Naive B cell (primary cell): Measurements from ENCODE around the gene SERPINH1. TPM values are rescaled to one million over a fixed set of nuclear protein-coding genes. Genes with fewer than 3 reads are reported as not detected.
A peak's percentile ranks its signal among the peaks of the same experiment; 100 is the strongest.

ENCODE experiments used
- ATAC-seq, 2 donors: fragments of 150-1000 bp; cut with Tn5 transposase; 2 replicates each; pipeline ENCODE4 v1.10.0; 2021; ENCODE audit warnings: low read depth in 2 of 2, mild to moderate bottlenecking in 2 of 2, moderate library complexity in 2 of 2
- DNase-seq: peaks from one replicate; pipeline ENCODE4 v3.0.0; 2022
- H3K27ac Mint-ChIP-seq, 6 donors: one replicate each; pipeline ENCODE4 v1.8.0; 2020 to 2022; ENCODE audit warnings: mild to moderate bottlenecking in 6 of 6, mixed read lengths in 6 of 6, moderate library complexity in 5 of 6, inconsistent platforms in 2 of 6
- H3K27me3 Mint-ChIP-seq, 3 donors: one replicate each; pipeline ENCODE4 v1.8.0; 2021 to 2022; ENCODE audit warnings: mixed read lengths in 3 of 3, mild to moderate bottlenecking in 1 of 3
- H3K36me3 Mint-ChIP-seq, 2 donors: one replicate each; pipeline ENCODE4 v1.8.0; 2020 to 2022; ENCODE audit warnings: mixed read lengths in 2 of 2, inconsistent platforms in 1 of 2, mild to moderate bottlenecking in 1 of 2
- H3K4me1 Mint-ChIP-seq, 3 donors: one replicate each; pipeline ENCODE4 v1.8.0; 2020 to 2022; ENCODE audit warnings: mixed read lengths in 3 of 3, inconsistent platforms in 1 of 3, mild to moderate bottlenecking in 1 of 3, moderate library complexity in 1 of 3
- H3K4me3 Mint-ChIP-seq, 8 donors: one replicate each; pipeline ENCODE4 v1.8.0; 2020 to 2022; ENCODE audit warnings: mild to moderate bottlenecking in 8 of 8, mixed read lengths in 8 of 8, moderate library complexity in 8 of 8, inconsistent platforms in 2 of 8
- H3K9me3 Mint-ChIP-seq, 7 donors: one replicate each; pipeline ENCODE4 v1.8.0; 2020 to 2022; ENCODE audit warnings: mixed read lengths in 7 of 7, mild to moderate bottlenecking in 5 of 7, inconsistent platforms in 2 of 7, moderate library complexity in 1 of 7
- polyA plus RNA-seq, 6 donors: library from polyadenylated mRNA; unstranded; fragments of 300-500 nt; fragmentation: Illumina TruSeq; gene quantifications; one replicate each; pipeline ENCODE4 v1.2.3, GENCODE V29; 2021; ENCODE audit warnings: low read depth in 6 of 6

SERPINH1 gene
- polyA plus RNA-seq, 6 donors from 2014 or later = 0.40 to 1.4 (median 0.85) TPM; not detected in 1

DNA sequence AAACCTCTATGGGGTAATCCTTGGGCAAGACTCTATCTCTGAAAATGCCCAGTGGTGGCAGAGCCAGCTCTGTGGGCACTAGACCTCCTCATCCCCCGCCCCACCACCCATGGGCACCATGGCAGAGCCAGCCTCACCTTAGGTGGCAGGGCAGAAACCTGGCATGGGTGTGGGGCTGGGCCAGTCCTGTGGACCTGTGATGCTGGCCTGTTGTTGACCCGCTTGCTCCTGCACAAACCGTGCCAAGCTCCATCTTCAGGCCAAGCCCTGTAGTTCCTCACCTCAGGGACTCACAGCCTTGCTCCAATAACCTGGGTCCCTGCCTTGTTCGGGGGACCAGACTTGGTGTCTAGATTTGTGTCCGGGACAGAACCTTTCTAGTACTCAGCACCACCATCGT is 8.9 kb upstream of the SERPINH1 start:
- Mint-ChIP-seq H3K4me3 (no peak overlapping the region), H3K27ac (no peak overlapping the region), H3K36me3 (no peaks in the 10 kb centered on the region), H3K4me1 (no peaks in the 10 kb centered on the region), H3K9me3 (peaks cover 0 to 3% (median 0%) of the 10 kb centered on the region in 7 donors), H3K27me3 (peaks cover 10 to 28% (median 24%) of the 10 kb centered on the region in 3 donors)
- ATAC-seq (no peak), DNase-seq (no peak)

DNA sequence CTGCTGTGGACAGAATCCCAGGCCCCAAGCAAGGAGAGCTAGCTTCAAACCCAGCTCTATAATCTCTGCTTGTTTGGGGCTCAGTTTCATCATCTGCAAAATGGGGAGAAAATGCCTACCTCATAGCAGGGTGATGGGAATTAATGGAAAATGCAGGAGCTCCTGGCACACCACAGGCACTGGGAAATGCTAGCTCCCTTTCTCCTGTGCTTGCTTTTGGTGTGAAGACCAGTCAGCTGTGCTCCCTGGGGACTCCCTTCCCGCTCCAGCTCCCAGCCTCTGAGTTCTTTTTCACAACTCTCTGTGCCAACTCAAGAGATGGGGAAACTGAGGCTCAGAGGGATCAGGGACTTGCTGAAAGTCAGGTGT is 8.2 kb upstream of the SERPINH1 start:
- DNase-seq (no peak), ATAC-seq (no peak)
- H3K9me3 Mint-ChIP-seq = peaks cover 0 to 3% (median 0%) of the 10 kb centered on the region in 7 donors
- H3K4me3 Mint-ChIP-seq = no peak overlapping the region
- no peaks in the 10 kb centered on the region for H3K36me3 Mint-ChIP-seq
- H3K27ac Mint-ChIP-seq = no peak overlapping the region
- no peaks in the 10 kb centered on the region for H3K4me1 Mint-ChIP-seq
- peaks cover 10 to 26% (median 23%) of the 10 kb centered on the region in 3 donors for H3K27me3 Mint-ChIP-seq

DNA sequence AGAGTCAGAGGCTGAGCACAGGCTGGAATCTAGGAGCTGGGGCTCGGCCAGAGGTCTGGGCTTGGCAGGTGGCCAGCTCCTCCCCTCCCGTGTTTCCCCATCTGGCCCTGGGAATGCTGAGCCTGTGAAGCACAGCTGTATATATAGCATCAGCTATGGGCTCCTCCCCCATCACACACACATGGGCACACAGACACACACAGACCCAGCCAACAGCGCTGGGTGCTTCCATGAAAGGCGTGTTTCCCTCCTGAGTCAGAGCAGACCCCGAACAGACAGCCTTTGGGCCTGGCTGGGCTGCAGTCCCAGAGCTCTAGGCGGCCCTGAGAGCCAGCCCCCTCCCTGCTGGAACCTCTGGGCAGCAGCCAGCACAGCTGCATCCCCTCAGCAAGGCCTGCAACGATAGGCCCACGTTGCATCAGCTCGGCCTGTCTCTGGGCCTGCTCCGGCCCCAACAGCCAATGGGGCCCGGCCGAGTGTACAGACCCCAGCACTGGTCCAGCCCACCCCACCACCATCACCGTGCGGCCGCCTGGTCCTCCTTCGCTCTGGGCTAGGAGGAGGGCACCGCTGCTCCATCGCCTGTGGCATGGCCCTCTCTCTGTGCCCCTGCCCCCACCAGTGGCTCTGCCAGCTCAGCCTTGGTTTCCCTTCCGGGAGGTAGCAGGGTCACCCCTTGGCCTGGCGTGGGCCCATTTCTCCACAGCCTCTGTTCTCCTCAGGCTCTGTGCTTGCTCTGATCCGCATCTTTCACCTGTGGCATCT is 7.6 kb upstream of the SERPINH1 start:
- Mint-ChIP-seq H3K27me3 (peaks cover 10 to 29% (median 26%) of the 10 kb centered on the region in 3 donors), H3K4me1 (peaks cover 0 to under 1% (median 0%) of the 10 kb centered on the region in 3 donors), H3K9me3 (no peaks in the 10 kb centered on the region), H3K4me3 (no peak overlapping the region), H3K36me3 (no peaks in the 10 kb centered on the region), H3K27ac (no peak overlapping the region)
- DNase-seq (no peak), ATAC-seq (no peak)

DNA sequence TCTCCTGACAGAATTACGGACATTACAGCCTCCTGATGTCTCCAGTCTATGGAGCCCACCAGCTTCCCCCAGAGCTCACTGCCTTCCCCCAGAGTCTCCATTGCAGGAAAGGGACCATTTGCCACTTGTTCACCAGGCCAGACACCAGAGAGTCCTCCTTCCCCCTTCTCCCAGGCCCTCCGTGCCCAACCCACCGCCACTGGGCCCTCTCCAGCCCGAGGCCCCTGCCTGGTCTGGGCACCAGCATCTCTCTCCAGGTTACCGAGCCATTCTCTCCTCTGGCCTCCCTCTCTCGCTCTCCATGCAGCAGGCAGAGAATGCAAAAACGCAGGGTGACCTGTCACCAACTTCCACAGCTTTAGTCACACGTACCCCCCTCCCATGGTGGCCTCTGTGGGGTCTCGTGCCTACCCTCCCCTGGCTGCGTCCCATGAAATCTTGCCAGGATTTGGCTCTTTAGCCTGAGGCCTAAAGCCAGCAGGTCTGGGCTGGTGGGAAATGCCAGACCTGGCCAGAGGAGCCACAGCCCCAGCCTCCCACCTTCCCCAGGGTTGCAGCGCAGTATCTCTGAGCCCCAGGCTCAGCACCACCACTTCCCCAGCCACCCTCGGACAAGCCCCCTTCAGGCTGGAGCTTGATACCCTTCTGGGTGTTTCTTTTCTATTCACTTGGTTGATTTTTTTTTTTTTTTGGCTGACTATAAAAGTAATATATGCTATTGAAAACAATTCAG is 6.8 kb upstream of the SERPINH1 start:
- Mint-ChIP-seq H3K36me3 (no peaks in the 10 kb centered on the region), H3K27me3 (peaks cover 10 to 34% (median 29%) of the 10 kb centered on the region in 3 donors), H3K27ac (no peak overlapping the region), H3K4me3 (no peak overlapping the region), H3K9me3 (no peaks in the 10 kb centered on the region), H3K4me1 (peaks cover 0 to 2% (median 0%) of the 10 kb centered on the region in 3 donors)
- ATAC-seq = no peak
- DNase-seq = no peak

DNA sequence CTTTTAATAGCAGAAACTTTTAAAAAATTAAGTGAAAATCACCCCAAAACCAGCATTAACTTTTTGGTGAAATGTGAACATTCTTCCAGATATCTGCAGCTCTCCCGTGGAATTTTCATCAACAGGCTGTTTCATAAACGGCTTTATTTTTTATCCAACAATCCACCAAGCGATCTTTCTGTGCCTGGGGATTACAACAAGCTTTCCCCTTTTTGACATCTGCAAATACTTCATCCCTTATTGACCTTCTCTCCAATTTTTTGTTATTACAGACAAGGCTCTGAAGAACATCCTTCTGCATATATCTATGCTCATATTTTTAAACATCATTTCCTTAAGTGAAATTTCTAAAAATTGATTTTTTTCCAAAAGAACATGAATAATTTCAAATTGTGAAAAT is 5.8 kb upstream of the SERPINH1 start:
- Mint-ChIP-seq H3K27me3 (peaks cover 10 to 34% (median 29%) of the 10 kb centered on the region in 3 donors), H3K4me1 (peaks cover 0 to 2% (median under 1%) of the 10 kb centered on the region in 3 donors), H3K4me3 (no peak overlapping the region), H3K9me3 (no peaks in the 10 kb centered on the region), H3K27ac (no peak overlapping the region), H3K36me3 (no peaks in the 10 kb centered on the region)
- DNase-seq (no peak), ATAC-seq (no peak)

DNA sequence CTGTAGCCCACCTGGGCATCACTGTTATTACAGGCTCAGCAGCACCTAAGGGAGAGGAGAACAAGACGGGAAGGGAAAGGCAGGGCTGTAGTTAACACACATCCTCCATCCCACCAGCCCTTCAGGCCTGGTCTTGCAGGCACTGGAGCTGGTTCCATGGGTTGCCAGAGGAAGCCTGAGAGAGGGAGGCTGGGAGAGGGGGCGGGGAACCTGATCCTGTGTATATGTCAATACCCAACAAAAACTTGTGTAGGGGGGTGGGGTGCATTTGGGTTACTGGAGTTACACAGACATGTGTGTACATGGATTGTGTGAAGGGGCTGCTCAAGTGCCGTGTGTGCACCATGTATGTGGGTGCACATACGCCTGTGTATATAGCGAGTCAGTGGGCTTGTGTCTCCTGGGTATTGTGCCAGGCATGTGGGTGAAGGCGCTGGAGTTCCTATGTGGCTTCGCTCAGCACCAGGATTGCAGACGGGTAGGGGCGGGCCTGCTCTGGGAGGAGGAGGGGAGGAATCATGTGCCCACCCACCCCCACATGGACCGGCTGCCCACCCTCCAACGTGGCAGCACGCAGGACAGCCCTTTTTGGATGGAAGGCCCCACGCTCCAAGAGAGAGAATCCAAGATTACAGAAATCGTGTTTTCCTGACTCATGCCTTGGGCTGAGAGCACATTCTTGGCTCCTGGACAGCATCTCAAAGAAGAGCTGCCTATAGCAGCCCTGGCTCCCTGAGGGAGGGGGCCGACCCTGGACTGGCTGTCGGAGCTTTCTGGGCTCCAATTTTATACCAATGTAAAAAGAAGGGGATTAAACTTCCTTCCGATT is 4.2 kb upstream of the SERPINH1 start:
- ATAC-seq (no peak), DNase-seq (no peak)
- Mint-ChIP-seq H3K27me3 (peaks cover 10 to 34% (median 34%) of the 10 kb centered on the region in 3 donors), H3K4me3 (no peak overlapping the region), H3K9me3 (no peaks in the 10 kb centered on the region), H3K27ac (no peak overlapping the region), H3K36me3 (no peaks in the 10 kb centered on the region), H3K4me1 (peaks cover 14 to 16% (median 15%) of the 10 kb centered on the region in 3 donors)

DNA sequence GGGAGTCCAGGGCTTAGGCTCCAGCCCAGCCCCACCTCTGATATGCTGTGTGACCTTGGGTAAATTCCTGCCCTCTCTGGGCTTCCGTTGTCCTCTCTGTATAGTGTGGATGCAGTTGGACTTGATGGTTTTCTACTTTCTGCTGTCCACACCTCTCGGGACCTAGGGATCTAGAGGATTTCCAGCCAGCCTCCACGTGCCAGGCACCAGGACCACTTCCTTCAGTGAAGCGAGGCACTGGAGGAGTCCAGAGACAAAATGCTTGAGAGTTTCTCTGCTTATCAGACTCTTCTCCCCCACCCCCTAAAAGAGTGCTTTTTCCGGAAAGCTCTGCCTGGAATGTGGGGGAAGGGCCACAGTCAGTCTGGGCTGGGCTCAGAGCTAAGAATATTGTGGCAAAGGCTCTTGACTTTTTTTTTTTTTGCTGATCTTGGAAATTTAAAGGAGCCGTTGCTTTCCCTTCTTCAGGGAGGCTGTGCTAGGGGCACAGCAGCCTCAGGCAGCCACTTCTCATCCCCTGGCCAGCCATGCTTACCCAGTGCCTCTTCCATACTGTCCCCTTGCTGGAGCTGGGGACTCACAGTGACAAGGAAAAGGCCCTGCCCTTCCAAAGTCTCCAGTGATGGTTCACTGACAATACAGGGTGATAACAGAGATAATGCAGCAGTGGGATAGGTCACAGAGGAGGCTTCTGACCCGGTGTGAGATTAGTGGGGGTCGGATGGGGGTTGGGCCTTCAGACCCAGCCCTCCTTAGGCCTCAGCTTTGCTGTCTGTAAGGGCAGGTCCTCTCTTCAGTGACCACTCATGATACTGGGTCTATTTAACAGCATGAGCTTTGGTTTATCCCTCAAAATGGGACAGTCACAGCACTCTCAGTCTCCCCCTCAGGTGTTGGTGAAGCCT is 2.9 kb upstream of the SERPINH1 start:
- peak overlapping the region in 3 of 8 donors; percentile 19 to 72 (median 21) for H3K4me3 Mint-ChIP-seq

DNA sequence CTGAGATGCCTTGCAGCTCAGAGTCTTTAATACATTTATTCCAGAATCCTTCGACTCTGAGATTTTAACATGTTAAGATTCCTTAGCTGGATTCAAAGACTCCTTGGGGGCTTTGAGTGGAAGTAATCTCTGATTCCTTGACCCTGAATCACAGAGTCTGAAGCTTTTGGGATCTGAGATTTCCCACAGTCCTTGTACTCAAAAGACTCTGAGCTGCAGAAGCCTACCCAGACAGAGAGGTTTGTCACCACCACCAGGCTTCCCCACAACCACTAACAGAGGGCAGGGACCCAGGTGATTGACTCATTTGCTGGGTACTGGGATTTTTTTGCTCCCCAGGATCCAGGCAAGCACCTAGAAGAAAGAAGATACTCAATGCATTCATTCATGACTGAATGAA is 1.4 kb upstream of the SERPINH1 start:
- Mint-ChIP-seq H3K4me3 (peak overlapping the region; percentile 22 to 97 (median 86)), H3K9me3 (no peaks in the 10 kb centered on the region), H3K4me1 (peaks cover 21 to 26% (median 25%) of the 10 kb centered on the region in 3 donors), H3K27me3 (peaks cover 10 to 24% (median 24%) of the 10 kb centered on the region in 3 donors), H3K27ac (peak overlapping the region in 2 of 6 donors; percentile 42 to 87), H3K36me3 (no peaks in the 10 kb centered on the region)
- ATAC-seq (no peak), DNase-seq (no peak)

More for the DNA sequence above, 2.9 kb upstream of the SERPINH1 start:
- Mint-ChIP-seq H3K27me3 (peaks cover 10 to 34% (median 34%) of the 10 kb centered on the region in 3 donors), H3K36me3 (no peaks in the 10 kb centered on the region), H3K27ac (peak overlapping the region in 2 of 6 donors; percentile 20 to 72), H3K4me1 (peaks cover 21 to 26% (median 25%) of the 10 kb centered on the region in 3 donors), H3K9me3 (no peaks in the 10 kb centered on the region)
- DNase-seq (no peak), ATAC-seq (no peak)

DNA sequence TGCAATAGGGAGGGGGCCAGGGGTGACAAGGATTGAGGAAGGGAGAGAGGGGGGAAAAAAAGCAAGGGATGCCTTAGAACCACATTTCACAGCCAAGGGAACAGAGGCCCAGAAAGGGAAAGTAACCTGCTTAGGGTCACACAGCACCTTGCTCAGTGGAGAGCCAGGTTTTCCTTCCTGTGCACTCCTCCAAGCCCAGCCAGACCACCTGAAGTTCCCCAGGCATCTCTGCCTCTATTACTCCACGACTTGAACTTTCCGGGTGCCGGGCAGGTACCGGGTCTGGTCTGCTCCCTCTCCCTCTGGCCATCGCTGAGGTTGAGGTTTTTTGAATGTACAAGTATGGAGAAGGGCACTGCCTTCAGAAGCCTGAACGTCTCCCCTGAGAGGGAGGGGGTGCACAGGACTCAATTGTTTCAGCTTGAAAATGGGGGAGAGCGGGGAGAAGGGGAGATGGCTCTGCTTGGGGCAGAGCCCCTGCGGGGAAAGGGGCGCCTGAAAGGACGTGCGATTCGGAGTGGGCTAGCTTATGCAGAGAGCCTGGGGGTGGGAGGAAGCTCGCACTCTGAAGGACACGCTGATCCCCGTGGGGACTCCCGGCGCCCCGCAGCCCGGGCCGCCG is 516 bp upstream of the SERPINH1 start:
- Mint-ChIP-seq H3K9me3 (no peaks in the 10 kb centered on the region), H3K4me3 (peak overlapping the region; percentile 89 to 98 (median 96)), H3K27ac (peak overlapping the region in 2 of 6 donors; percentile 76 to 87), H3K36me3 (no peaks in the 10 kb centered on the region), H3K4me1 (peaks cover 21 to 26% (median 25%) of the 10 kb centered on the region in 3 donors), H3K27me3 (peaks cover 6 to 24% (median 20%) of the 10 kb centered on the region in 3 donors)
- DNase-seq (no peak), ATAC-seq (peak in 1 of 2 donors; percentile 75)

DNA sequence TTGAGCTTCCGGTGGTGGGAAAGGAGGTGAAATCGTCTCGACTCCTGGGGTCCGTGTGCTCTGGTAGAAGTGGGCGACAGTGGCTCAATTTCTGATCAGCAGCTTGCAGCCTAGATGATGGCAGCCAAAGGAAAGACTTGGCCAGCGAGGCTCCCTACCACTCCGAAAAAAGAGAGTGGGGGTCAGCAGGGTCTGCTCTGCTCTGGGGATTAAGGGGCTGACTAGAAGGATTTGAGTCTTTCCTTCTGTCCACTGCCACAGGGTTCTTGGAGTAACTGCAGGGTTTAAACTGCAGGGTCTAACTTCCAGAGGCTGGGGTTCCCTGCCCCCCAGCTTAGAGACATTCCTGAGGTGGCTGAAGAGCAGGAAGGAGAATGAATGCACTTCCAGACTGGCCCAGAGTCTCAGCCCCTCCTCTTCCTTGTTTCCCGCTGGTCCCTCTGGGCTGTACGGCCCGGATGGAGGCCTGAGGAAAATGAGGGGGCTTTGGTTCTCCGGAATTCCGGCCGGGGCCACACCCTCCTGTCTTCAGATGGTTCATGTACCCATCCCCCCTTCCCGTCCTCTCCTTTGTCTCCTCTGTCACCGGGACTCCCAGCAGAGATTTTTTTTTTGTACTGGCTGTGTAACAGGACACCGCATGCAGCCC is 907 bp downstream of the SERPINH1 start:
- H3K4me3 Mint-ChIP-seq = peak overlapping the region; percentile 89 to 98 (median 96)
- no peaks in the 10 kb centered on the region for H3K36me3 Mint-ChIP-seq
- peak overlapping the region in 5 of 6 donors; percentile 15 to 87 (median 77) for H3K27ac Mint-ChIP-seq
- H3K27me3 Mint-ChIP-seq = peaks cover 0 to 12% (median 8%) of the 10 kb centered on the region in 3 donors
- no peak for ATAC-seq
- no peak for DNase-seq
- H3K4me1 Mint-ChIP-seq = peaks cover 21 to 26% (median 25%) of the 10 kb centered on the region in 3 donors
- H3K9me3 Mint-ChIP-seq = no peaks in the 10 kb centered on the region

DNA sequence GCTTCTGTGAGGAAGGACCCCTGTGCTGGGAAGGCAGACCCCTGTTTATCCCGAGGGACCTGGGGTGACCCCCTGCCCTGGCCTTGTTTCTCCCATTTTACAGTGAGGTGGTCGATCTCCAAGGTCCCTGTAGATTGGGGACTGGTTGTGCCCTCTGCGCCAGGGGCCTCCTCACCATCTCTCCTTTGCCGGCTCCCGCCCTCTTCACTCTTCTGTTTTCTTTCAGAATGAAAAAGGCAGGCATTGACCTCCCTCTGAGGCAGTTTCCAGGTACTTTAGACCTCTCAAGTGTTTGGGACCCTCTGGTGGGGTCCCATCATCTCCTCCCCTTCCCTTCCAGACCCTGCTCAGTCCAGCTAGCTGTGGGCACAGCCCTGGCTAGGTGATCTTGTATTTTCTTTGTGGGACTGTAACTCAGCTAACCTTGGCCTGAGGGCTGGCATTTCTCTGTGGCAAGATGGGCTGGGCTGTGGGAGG is 1.5 kb downstream of the SERPINH1 start:
- H3K9me3 Mint-ChIP-seq = no peaks in the 10 kb centered on the region
- H3K27ac Mint-ChIP-seq = peak overlapping the region in 5 of 6 donors; percentile 5 to 64 (median 47)
- peaks cover 0 to 11% (median 8%) of the 10 kb centered on the region in 3 donors for H3K27me3 Mint-ChIP-seq
- peaks cover 21 to 26% (median 25%) of the 10 kb centered on the region in 3 donors for H3K4me1 Mint-ChIP-seq
- ATAC-seq (no peak), DNase-seq (no peak)
- peak overlapping the region; percentile 81 to 98 (median 94) for H3K4me3 Mint-ChIP-seq
- H3K36me3 Mint-ChIP-seq = no peaks in the 10 kb centered on the region
